Stimulated activated CD4-positive, alpha-beta T cell treated with anti-CD3 and anti-CD28 coated beads, Interleukin-2, amount 100 ng/mL, for 4 hours (primary cell): ENCODE results near the gene GALNT6.
"Not testable (repeated sequence)": the region's sequence is repeated elsewhere in the genome, so short reads cannot be mapped to it uniquely, and the experiment has no call there.

Source experiments
- DNase-seq: peaks from one replicate; pipeline ENCODE4 v3.0.0-alpha.2; 2020; ENCODE audit warnings: low read depth

Gene GALNT6

GRCh38 chr12:51321882-51322281, 69.3 kb downstream of the GALNT6 start:
- no peak for DNase-seq

GRCh38 chr12:51320695-51321320, 70.4 kb downstream of the GALNT6 start:
- DNase-seq, result no peak

DNA sequence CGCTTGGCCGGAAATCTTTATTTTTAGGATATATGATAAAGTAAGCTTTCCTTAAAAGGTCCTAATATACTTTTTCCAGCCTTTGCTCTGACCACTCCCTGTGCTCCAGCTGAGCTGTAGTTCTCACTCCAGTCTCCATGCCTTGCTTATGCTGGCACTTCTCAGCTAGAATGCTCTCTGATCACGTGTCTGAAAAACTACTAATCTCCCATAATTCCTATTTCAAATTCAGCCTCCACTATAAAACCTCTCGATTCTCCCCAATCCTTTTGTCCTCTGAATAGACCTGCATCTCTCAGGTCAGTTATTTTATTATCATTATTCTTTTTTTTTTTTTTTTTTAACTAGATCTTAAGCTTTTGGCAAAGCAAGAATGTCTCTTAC, 70.9 kb downstream of the GALNT6 start:
- no peak for DNase-seq

DNA sequence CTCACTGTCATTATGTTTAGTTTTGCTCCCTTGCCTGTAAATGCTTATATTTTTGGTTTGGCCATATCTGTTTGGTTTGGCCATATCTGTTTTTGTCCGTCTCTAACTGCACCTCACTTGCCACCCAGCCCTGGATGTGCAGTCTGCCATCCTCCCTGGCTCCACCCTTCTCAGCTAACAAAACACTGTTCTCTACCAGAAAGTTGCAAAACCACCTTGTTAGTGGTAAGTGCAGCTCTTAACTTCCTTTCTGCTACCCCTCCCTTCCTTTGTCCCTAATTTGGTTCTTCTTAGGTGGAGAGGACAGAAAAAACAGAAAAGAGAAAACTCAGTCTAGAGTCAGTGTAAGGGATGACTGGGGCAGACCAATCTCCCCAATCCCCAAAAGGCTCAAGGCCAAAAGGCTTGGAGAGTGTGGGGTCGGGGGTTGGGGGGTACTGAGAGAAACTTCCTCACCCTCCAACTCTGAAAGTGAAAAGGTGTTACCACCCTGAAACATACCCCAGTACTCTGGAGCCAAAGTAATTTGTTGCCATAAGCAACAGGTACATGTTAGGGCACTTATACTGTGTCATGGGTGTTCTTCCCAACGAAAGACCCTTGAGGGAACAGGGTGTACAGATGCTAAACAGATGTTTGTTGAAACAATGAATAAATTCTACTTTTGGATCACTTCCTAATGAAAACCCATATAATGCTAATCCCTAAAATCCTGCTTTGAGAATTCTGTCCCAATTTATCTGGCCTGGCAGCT, 72.2 kb downstream of the GALNT6 start:
- no peak for DNase-seq

- not testable (repeated sequence) for DNase-seq
Measured at GRCh38 chr12:51318057-51318806, 73.0 kb downstream of the GALNT6 start.

- no peak for DNase-seq
Measured at GRCh38 chr12:51311389-51311788, 79.8 kb downstream of the GALNT6 start.

DNA sequence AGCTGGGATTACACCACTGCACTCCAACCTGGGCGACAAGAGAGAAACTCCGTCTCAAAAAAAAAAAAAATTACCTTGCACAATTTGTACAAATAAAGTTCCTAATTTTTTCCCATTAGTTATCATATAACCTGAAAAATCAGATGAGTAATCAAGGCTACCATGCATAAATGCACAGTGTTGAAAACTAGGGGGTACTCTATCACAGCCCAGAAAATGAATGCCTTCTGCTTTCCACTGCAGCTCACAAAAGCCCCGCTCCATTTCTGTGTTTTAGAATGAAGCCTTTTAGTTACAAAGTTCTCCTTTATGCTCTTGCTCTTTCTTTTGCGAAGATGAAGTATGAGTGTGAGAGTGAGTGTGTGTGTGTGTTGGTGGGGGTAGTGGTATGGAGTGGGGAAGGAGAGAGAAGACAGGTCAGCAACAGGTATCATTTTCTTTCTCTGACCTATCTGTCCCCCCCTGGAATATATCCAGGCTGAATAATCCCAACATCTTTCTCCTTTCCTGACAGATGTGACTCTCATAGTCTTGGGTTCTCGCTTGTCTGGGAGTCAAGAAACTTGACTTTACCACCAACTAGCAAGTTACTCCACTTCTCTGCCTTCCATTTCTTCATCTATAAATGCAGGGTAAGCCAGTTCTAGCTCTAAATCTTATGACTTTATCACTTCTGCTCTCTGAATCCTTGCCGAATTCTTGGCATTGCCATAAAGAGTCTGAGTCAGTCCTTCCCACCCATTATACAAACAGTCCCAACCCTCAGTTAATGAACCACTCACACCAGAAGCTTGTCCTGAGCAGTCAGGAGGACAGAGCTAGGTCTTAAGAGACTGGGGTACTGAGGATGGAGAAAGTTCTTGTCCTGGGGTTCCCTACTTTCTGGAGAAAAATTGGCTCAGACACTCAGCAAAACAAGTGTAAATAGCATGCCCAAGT, 83.3 kb downstream of the GALNT6 start:
- no peak for DNase-seq

- DNase-seq, result no peak
Measured at GRCh38 chr12:51306507-51306906, 84.7 kb downstream of the GALNT6 start.
